Mononuclear cell (primary cell): ENCODE data around the gene OR9A2. TPM values are rescaled to one million over a fixed set of nuclear protein-coding genes. Genes with fewer than 3 reads are reported as not detected.

Source experiments
- total RNA-seq: library from RNA; depleted of rRNA; stranded (reverse); fragments of >200 nt; gene quantifications from one replicate; pipeline ENCODE4 v1.2.3, GENCODE V29; 2012

OR9A2 gene
- total RNA-seq, 1 donor, result not detected

Other genes starting within 250 kb of the OR9A2 start
- 8.3 TPM for gene EPHB6, start 172.1 kb downstream of the OR9A2 start, total RNA-seq
- gene TRPV6, start 141.4 kb downstream of the OR9A2 start, total RNA-seq, result 0.10 TPM
- not detected for gene TRPV5, start 93.4 kb downstream of the OR9A2 start, total RNA-seq
- not detected for gene LLCFC1, start 87.6 kb downstream of the OR9A2 start, total RNA-seq
- gene KEL, start 64.8 kb downstream of the OR9A2 start, total RNA-seq, result 0.10 TPM
- gene OR6V1, start 25.2 kb upstream of the OR9A2 start, total RNA-seq, result not detected
- not detected for gene PIP, start 104.9 kb upstream of the OR9A2 start, total RNA-seq
- not detected for gene TAS2R39, start 156.3 kb upstream of the OR9A2 start, total RNA-seq
- not detected for gene TAS2R40, start 194.9 kb upstream of the OR9A2 start, total RNA-seq
- 245 TPM for gene GSTK1, start 236.3 kb upstream of the OR9A2 start, total RNA-seq